GM12878 (cell line): ENCODE data around the gene LARP6. TPM values are rescaled to one million over a fixed set of nuclear protein-coding genes. Genes with fewer than 3 reads are reported as not detected.

Experiments
- CHD4 ChIP-seq: fragments of 200-600 bp; sonication (generic); IDR thresholded peaks from 2 replicates; pipeline ENCODE4 v1.6.1; 2016; ENCODE audit warnings: mild to moderate bottlenecking
- CREB1 ChIP-seq: IDR thresholded peaks from 2 replicates; pipeline ENCODE4 v1.6.1; 2012; ENCODE audit warnings: low read depth, mild to moderate bottlenecking, inconsistent platforms
- EGR1 ChIP-seq, 2 experiments: IDR thresholded peaks; 1 replicate in 1 of 2; 2 replicates in 1 of 2; pipeline ENCODE4 v1.6.1; 2011 to 2012; ENCODE audit warnings: low read depth in 2 of 2, low read length in 2 of 2, borderline replicate concordance in 1 of 2, mild to moderate bottlenecking in 1 of 2, moderate library complexity in 1 of 2
- ELK1 ChIP-seq: IDR thresholded peaks from 2 replicates; pipeline ENCODE4 v1.6.1; 2012; ENCODE audit warnings: low read depth, low read length, improper control_type of control experiment
- EZH2 ChIP-seq: IDR thresholded peaks from 2 replicates; pipeline ENCODE4 v1.6.1; 2012; ENCODE audit warnings: low read depth, mild to moderate bottlenecking, control low read depth, inconsistent platforms, low read length, borderline replicate concordance; ENCODE audit not compliant: control insufficient read depth
- GATAD2B ChIP-seq: fragments of 450-650 bp; conservative IDR thresholded peaks from 2 replicates; pipeline ENCODE4 v1.6.1; 2017; ENCODE audit warnings: low read depth, mild to moderate bottlenecking, moderate library complexity
- HCFC1 ChIP-seq: fragments of 150-350 bp; IDR thresholded peaks from 2 replicates; pipeline ENCODE4 v1.6.1; 2014; ENCODE audit warnings: low read length
- HSF1 ChIP-seq: fragments of 150-350 bp; IDR thresholded peaks from 2 replicates; pipeline ENCODE4 v1.6.1; 2014; ENCODE audit warnings: mild to moderate bottlenecking, low read depth, low read length
- IKZF1 ChIP-seq: fragments of 450-650 bp; conservative IDR thresholded peaks from 2 replicates; pipeline ENCODE4 v1.6.1; 2017; ENCODE audit warnings: antibody characterized with exemption, mild to moderate bottlenecking
- KAT2A ChIP-seq: conservative IDR thresholded peaks from 2 replicates; pipeline ENCODE4 v1.6.1; 2011; ENCODE audit warnings: low read depth, low read length; ENCODE audit not compliant: control insufficient read depth
- KDM1A ChIP-seq: fragments of 200-600 bp; sonication (generic); IDR thresholded peaks from 2 replicates; pipeline ENCODE4 v1.6.1; 2016; ENCODE audit warnings: borderline replicate concordance
- NKRF ChIP-seq: fragments of 450-650 bp; conservative IDR thresholded peaks from 2 replicates; pipeline ENCODE4 v1.6.1; 2017; ENCODE audit warnings: mild to moderate bottlenecking, moderate library complexity
- NR2C1 ChIP-seq: fragments of 450-650 bp; IDR thresholded peaks from 2 replicates; pipeline ENCODE4 v1.6.1; 2017; ENCODE audit warnings: antibody characterized with exemption, mild to moderate bottlenecking, moderate library complexity
- PAX8 ChIP-seq: fragments of 450-650 bp; IDR thresholded peaks from 2 replicates; pipeline ENCODE4 v1.6.1; 2017; ENCODE audit warnings: mild to moderate bottlenecking, moderate library complexity
- PBX3 ChIP-seq: IDR thresholded peaks from 2 replicates; pipeline ENCODE4 v1.6.1; 2011; ENCODE audit warnings: mild to moderate bottlenecking, low read depth, low read length, moderate library complexity; ENCODE audit not compliant: insufficient replicate concordance
- SIN3A ChIP-seq: IDR thresholded peaks from 2 replicates; pipeline ENCODE4 v1.6.1; 2012; ENCODE audit warnings: low read depth, low read length, improper control_type of control experiment
- SMAD5 ChIP-seq: IDR thresholded peaks from 2 replicates; pipeline ENCODE4 v1.6.1; 2016; ENCODE audit warnings: antibody characterized with exemption, low read depth
- SMARCA5 ChIP-seq: fragments of 450-650 bp; IDR thresholded peaks from 2 replicates; pipeline ENCODE4 v1.6.1; 2017; ENCODE audit warnings: mild to moderate bottlenecking
- SP1 ChIP-seq: IDR thresholded peaks from one replicate; pipeline ENCODE4 v1.6.1; 2011; ENCODE audit warnings: low read depth, low read length
- SREBF1 ChIP-seq: IDR thresholded peaks from 2 replicates; pipeline ENCODE4 v1.6.1; 2012; ENCODE audit warnings: mild to moderate bottlenecking, low read length
- STAT3 ChIP-seq: IDR thresholded peaks from 2 replicates; pipeline ENCODE4 v1.6.1; 2011; ENCODE audit warnings: low read depth, low read length, improper control_type of control experiment
- YBX1 ChIP-seq: fragments of 450-650 bp; IDR thresholded peaks from 2 replicates; pipeline ENCODE4 v1.6.1; 2016; ENCODE audit warnings: antibody characterized with exemption
- ZNF384 ChIP-seq: IDR thresholded peaks from 2 replicates; pipeline ENCODE4 v1.6.1; 2012; ENCODE audit warnings: low read depth, mild to moderate bottlenecking, low read length, improper control_type of control experiment, borderline replicate concordance
- polyA plus RNA-seq, 11 experiments: library from polyadenylated mRNA; depleted of rRNA in 4 of 11; unstranded in 6 of 11; stranded (reverse) in 5 of 11; fragments of >200 nt; fragmentation: Nextera tagmentation in 4 of 11; fragmentation: Illumina TruSeq in 1 of 11; extraction: Ambion mirVana in 4 of 11; extraction: Trizol in 1 of 11; gene quantifications; 1 replicate in 1 of 11; 2 replicates in 10 of 11; pipeline versions ENCODE4 v1.2.1 to v1.2.3, GENCODE V29; 2011 to 2016; ENCODE audit warnings: inconsistent platforms in 2 of 11, missing spikeins in 2 of 11, low read depth in 1 of 11
- total RNA-seq, 4 experiments: library from RNA; depleted of rRNA in 3 of 4; stranded (reverse); fragments of >200 nt in 3 of 4; fragmentation: Illumina TruSeq in 1 of 4; extraction: Trizol in 1 of 4; gene quantifications; 2 replicates each; pipeline versions ENCODE4 v1.2.1 to v1.2.3, GENCODE V29; 2013 to 2021

LARP6 gene
- total and polyA plus RNA-seq, 10 of the 15 experiments (the other 5 are each of a cell fraction or from before 2014, with no cell fraction given) = 0.74 to 14.6 (median 3.9) TPM

GRCh38 chr15:70892002-70892911, 38.3 kb upstream of the LARP6 start, which contains the start of the genes LRRC49 and THAP10 (continued):
- TF ChIP-seq HSF1 = no peak
- TF ChIP-seq SREBF1 = no peak
- 0 out of 2 replicates have a peak, but pooled peaks have one; percentile 13 for TF ChIP-seq IKZF1
- TF ChIP-seq CHD4 = no peak
- no peak for TF ChIP-seq PBX3
- no peak for TF ChIP-seq KAT2A
- TF ChIP-seq SMARCA5 = no peak
- TF ChIP-seq YBX1 = no peak
- peak; percentile 4 to 55; a peak in 1 of 3 replicates for TF ChIP-seq EGR1 (IDR thresholded peaks at IDR 0.05; ENCODE audit: borderline replicate concordance in 1 of 2, low read depth in 2 of 2, low read length in 2 of 2)
- no peak for TF ChIP-seq EZH2
- TF ChIP-seq ZNF384 = no peak
- no peak for TF ChIP-seq KDM1A
- TF ChIP-seq GATAD2B = no peak
- TF ChIP-seq PAX8 = no peak
- peak; percentile 35; the same call in 1 of the 2 replicates for TF ChIP-seq NR2C1
- TF ChIP-seq CREB1 = 0 out of 2 replicates have a peak, but pooled peaks have one; percentile 42
- no peak for TF ChIP-seq STAT3
- 0 out of 2 replicates have a peak, but pooled peaks have one; percentile 25 for TF ChIP-seq ELK1
- no peak for TF ChIP-seq NKRF
- TF ChIP-seq SMAD5 = no peak
- no peak for TF ChIP-seq SP1
- 0 out of 2 replicates have a peak, but pooled peaks have one; percentile 14 for TF ChIP-seq HCFC1
- TF ChIP-seq SIN3A = no peak
- TF ChIP-seq, all 136 proteins: peak for 25
